Left renal cortex interstitium (tissue), 4 donors: ENCODE results near the gene MOB3B. TPM values are rescaled to one million over a fixed set of nuclear protein-coding genes. Genes with fewer than 3 reads are reported as not detected.
"Not testable (repeated sequence)": the region's sequence is repeated elsewhere in the genome, so short reads cannot be mapped to it uniquely, and the experiment has no call there.

ENCODE experiments used
- DNase-seq, 4 donors: peaks; one replicate each; pipeline ENCODE4 v3.0.0-alpha.2; 2013; ENCODE audit warnings: low read depth in 4 of 4, low spot score in 2 of 4, missing footprints in 1 of 4
- polyA plus RNA-seq, 4 donors: library from polyadenylated mRNA; unstranded; fragments of 120-200 nt; gene quantifications; one replicate each; pipeline ENCODE4 v1.2.1, GENCODE V29; 2013; ENCODE audit not compliant: insufficient read length in 4 of 4

The MOB3B gene
- polyA plus RNA-seq, 4 donors = 21.2 to 23.9 (median 22.4) TPM

- DNase-seq = no peak
Measured at GRCh38 chr9:27453860-27454553, 75.6 kb downstream of the MOB3B start.

GRCh38 chr9:27451207-27451797, 78.3 kb downstream of the MOB3B start:
- no peak for DNase-seq

- DNase-seq = no peak
Measured at GRCh38 chr9:27450752-27451151, 78.9 kb downstream of the MOB3B start.

GRCh38 chr9:27448356-27448755, 81.3 kb downstream of the MOB3B start:
- DNase-seq = not testable (repeated sequence)

GRCh38 chr9:27447031-27447683, 82.5 kb downstream of the MOB3B start:
- peak in 1 of 4 donors; percentile 30 for DNase-seq

- no peak for DNase-seq
Measured at GRCh38 chr9:27445688-27446087, 83.9 kb downstream of the MOB3B start.

GRCh38 chr9:27445057-27445595, 84.5 kb downstream of the MOB3B start:
- no peak for DNase-seq

- no peak for DNase-seq
Measured at GRCh38 chr9:27442464-27442863, 87.2 kb downstream of the MOB3B start.

GRCh38 chr9:27441741-27442070, 87.9 kb downstream of the MOB3B start:
- DNase-seq = no peak

GRCh38 chr9:27440888-27441740, 88.5 kb downstream of the MOB3B start:
- DNase-seq = no peak

- DNase-seq = no peak
Measured at GRCh38 chr9:27438522-27438921, 91.1 kb downstream of the MOB3B start.

GRCh38 chr9:27437652-27438373, 91.8 kb downstream of the MOB3B start:
- no peak for DNase-seq

GRCh38 chr9:27436234-27436633, 93.4 kb downstream of the MOB3B start:
- DNase-seq = no peak

- DNase-seq = no peak
Measured at GRCh38 chr9:27433631-27434325, 95.8 kb downstream of the MOB3B start.

- no peak for DNase-seq
Measured at GRCh38 chr9:27432308-27432707, 97.3 kb downstream of the MOB3B start.

GRCh38 chr9:27431543-27432147, 98.0 kb downstream of the MOB3B start:
- DNase-seq = no peak

- no peak for DNase-seq
Measured at GRCh38 chr9:27430750-27431535, 98.7 kb downstream of the MOB3B start.

GRCh38 chr9:27429917-27430316, 99.7 kb downstream of the MOB3B start:
- no peak for DNase-seq
